IPS-20b (cell line): ENCODE measurements around the gene COL21A1.

Experiments used
- H3K27ac ChIP-seq: one replicate; pipeline ENCODE4 v1.5.1; 2013; ENCODE audit warnings: low read length
- H3K27me3 ChIP-seq: 2 replicates; pipeline ENCODE4 v1.6.1; 2013; ENCODE audit warnings: mild to moderate bottlenecking, low read length, inconsistent platforms; ENCODE audit not compliant: insufficient read depth
- H3K36me3 ChIP-seq: 2 replicates; pipeline ENCODE4 v1.6.1; 2013; ENCODE audit warnings: low read depth, mild to moderate bottlenecking, inconsistent platforms, low read length, moderate library complexity; ENCODE audit not compliant: insufficient read depth
- H3K4me1 ChIP-seq: 2 replicates; pipeline ENCODE4 v1.6.1; 2013; ENCODE audit warnings: mild to moderate bottlenecking, control low read depth, inconsistent platforms, low read length, moderate library complexity; ENCODE audit not compliant: insufficient read depth
- H3K4me3 ChIP-seq: 2 replicates; pipeline ENCODE4 v1.5.1; 2013; ENCODE audit warnings: mild to moderate bottlenecking, low read length, inconsistent platforms
- H3K9ac ChIP-seq: 2 replicates; pipeline ENCODE4 v1.6.1; 2013; ENCODE audit warnings: low read depth, mild to moderate bottlenecking, inconsistent platforms, low read length, moderate library complexity
- H3K9me3 ChIP-seq: 2 replicates; pipeline ENCODE4 v1.6.1; 2013; ENCODE audit warnings: mild to moderate bottlenecking, low read depth, low read length, inconsistent platforms; ENCODE audit not compliant: insufficient read depth

COL21A1 gene

DNA sequence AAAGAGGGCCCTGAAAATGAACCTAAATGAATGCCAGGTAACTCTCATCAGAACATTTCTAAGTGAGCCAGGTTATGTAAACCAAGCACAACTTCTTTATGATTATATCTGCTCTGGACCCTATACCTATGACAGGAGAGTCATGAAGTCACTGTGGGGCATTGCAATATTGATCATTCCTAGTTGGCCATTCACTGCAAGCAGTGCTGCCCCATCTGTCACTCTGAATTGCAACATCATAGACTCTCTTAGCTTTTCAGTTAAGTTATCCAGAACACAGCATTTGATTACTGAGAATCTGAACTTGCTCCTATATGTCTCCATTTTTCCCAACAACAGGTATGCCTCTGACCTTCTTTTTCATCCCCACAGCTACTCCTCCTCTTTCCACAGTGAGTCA, 3.3 kb downstream of the COL21A1 start:
- no peak overlapping the region for H3K4me3 ChIP-seq
- H3K4me1 ChIP-seq, result peaks cover 28% of the 10 kb centered on the region; the same call in 1 of the 2 replicates
- H3K36me3 ChIP-seq, result no peaks in the 10 kb centered on the region
- peaks cover 13% of the 10 kb centered on the region for H3K27me3 ChIP-seq
- no peak overlapping the region for H3K27ac ChIP-seq
- no peak overlapping the region for H3K9ac ChIP-seq
- H3K9me3 ChIP-seq, result no peaks in the 10 kb centered on the region

DNA sequence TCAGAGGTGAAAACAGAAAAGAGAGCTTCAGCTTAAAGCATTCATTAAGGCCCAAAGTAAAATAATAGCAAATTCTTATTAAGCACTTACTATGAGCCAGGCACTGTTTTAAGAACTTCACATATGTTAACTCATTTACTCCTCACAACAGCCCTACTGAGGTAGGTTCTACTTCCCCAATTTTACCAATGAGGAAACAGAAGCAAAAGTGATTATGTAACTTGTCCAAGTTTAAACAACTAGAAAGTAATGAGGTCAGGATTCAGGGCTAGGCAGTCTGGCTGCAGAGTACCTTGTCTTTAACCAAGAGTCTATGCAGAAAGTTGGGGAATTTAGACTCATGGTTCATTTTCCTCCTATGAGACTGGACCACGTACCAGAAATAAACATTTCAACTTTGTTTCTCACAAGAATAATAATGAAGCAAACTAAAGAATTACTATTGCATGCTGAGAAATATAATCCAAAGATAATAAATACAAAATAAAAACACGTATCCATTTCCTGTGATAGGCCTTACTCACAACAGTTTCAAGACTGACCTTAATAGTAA, 3.8 kb downstream of the COL21A1 start:
- Histone ChIP-seq H3K27ac (no peak overlapping the region), H3K4me1 (peaks cover 28% of the 10 kb centered on the region; the same call in 1 of the 2 replicates), H3K9ac (no peak overlapping the region), H3K27me3 (peaks cover 9% of the 10 kb centered on the region), H3K9me3 (no peaks in the 10 kb centered on the region), H3K4me3 (no peak overlapping the region), H3K36me3 (no peaks in the 10 kb centered on the region)

DNA sequence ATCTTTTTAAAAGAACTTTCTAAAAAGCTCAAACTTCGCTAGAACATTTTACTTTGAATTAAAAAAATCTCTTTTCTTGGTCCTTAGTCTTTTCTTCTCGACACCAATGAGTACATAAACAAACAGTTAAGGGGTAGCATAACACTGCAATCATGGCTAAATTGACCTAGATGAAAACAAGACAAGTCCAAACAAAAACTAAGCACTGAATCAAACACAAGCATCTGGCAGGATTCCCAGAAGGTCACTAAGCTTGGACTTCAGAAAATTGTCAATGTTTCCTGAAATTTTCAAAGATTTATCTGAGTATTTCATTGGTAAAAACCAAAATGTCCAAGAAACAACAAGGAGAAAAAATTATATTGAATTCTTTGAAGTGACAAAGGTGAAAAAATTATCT, 5.0 kb downstream of the COL21A1 start:
- Histone ChIP-seq H3K36me3 (no peaks in the 10 kb centered on the region), H3K27me3 (no peaks in the 10 kb centered on the region), H3K27ac (no peak overlapping the region), H3K4me1 (peaks cover 20% of the 10 kb centered on the region; the same call in 1 of the 2 replicates), H3K9ac (no peak overlapping the region), H3K9me3 (no peaks in the 10 kb centered on the region), H3K4me3 (no peak overlapping the region)

DNA sequence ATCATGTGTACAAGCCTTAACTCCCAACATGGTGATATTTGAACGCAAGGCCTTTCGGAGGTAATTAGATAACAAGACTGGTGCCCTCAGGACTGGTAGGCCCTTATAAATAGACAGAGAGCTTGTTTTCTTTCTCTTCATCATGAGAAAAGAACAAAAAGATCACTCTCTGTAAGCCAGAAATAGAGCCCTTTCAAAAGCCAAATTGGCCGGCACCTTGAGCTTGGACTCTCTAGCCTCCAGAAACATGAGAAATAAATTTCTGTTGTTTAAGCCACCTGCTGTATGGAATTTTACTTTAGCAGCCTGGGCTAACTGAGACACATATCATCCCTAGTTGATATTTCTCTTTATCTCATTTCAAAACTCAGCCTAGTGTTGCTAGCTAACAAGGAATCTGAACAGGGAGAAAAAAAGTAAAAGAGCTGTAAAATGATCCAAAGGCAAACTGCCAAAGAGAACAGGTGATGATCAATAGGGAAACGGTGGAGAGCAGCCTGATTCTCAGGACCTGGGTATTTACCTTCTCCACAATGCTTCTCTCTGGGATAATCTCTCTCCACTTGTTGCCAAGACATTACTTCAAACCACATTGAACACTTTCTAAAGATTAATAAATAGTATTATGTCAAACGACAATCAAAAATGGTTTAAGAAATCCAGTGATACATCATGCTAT, 6.1 kb downstream of the COL21A1 start:
- no peaks in the 10 kb centered on the region for H3K27me3 ChIP-seq
- no peaks in the 10 kb centered on the region for H3K9me3 ChIP-seq

DNA sequence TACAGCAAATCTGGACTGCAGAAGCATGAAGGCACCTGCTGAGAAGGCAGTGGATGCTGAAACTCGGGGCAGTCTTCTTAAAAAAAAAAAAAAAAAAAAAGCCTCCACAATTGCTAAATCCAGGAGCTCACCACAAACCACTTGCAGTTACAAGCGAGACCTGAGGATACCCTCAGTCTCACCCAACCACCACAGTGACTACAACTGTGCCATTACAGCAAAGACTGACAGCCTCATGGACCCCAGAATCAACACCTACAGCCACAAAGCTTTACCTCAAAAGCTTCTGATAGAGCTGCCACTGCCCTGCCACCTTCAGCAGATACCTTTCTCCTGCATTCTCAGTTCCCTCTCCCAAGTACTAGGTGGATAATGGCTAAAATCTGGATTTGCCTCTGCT, 9.0 kb downstream of the COL21A1 start:
- Histone ChIP-seq H3K27me3 (no peaks in the 10 kb centered on the region), H3K4me3 (no peak overlapping the region), H3K9ac (no peak overlapping the region), H3K9me3 (no peaks in the 10 kb centered on the region), H3K4me1 (no peaks in the 10 kb centered on the region), H3K36me3 (no peaks in the 10 kb centered on the region), H3K27ac (no peak overlapping the region)

More for the DNA sequence above, 6.1 kb downstream of the COL21A1 start:
- no peak overlapping the region for H3K4me3 ChIP-seq
- H3K9ac ChIP-seq, result no peak overlapping the region
- H3K4me1 ChIP-seq, result peaks cover 18% of the 10 kb centered on the region; the same call in 1 of the 2 replicates
- peak overlapping the region; percentile 3 for H3K27ac ChIP-seq
- H3K36me3 ChIP-seq, result no peaks in the 10 kb centered on the region

DNA sequence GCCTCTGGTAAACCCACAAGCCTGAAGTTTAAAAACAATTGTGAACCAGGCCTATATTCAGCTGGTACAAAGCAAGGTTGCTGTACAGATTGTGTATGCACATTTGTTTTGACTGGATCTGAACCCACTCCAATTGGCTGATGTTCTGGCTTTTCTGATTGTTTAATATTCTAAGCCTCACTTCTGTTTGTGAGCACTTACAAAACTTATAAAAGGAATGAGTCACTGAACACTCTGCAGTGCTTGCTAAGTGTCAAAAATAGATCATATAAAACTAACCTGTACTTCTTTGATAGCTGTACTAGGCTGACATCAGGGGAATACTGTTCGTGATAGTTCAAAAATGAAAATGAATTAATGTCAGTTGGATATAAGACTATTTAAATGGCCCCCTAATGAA, 12.1 kb downstream of the COL21A1 start:
- H3K36me3 ChIP-seq, result no peaks in the 10 kb centered on the region
- no peaks in the 10 kb centered on the region for H3K27me3 ChIP-seq
- H3K27ac ChIP-seq, result no peak overlapping the region
- no peak overlapping the region for H3K9ac ChIP-seq
- H3K4me1 ChIP-seq, result peaks cover 4% of the 10 kb centered on the region; the same call in 1 of the 2 replicates
- no peak overlapping the region for H3K4me3 ChIP-seq
- no peaks in the 10 kb centered on the region for H3K9me3 ChIP-seq

DNA sequence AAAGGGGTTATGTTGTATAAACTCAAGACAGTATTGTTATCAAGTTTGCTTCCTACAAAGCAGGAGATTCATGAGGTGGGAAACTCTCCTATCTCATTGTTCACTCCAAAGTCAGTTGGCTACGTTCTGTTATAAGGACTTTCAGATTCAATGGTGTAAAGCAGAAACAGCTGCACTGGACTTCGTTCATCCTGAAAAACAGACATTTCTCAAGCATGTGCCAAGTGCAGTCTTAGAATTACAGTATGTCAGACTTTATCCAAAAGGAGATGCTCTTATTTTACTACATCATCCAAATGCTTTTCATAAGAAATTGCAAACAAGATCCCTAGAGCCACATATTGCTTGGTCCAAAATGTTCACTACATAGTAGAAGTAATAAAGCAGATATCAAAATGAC, 14.9 kb downstream of the COL21A1 start:
- peaks cover 4% of the 10 kb centered on the region for H3K4me1 ChIP-seq
- H3K27me3 ChIP-seq, result no peaks in the 10 kb centered on the region
- H3K4me3 ChIP-seq, result no peak overlapping the region
- no peaks in the 10 kb centered on the region for H3K36me3 ChIP-seq
- H3K9me3 ChIP-seq, result no peaks in the 10 kb centered on the region
- no peak overlapping the region for H3K27ac ChIP-seq
- H3K9ac ChIP-seq, result no peak overlapping the region

DNA sequence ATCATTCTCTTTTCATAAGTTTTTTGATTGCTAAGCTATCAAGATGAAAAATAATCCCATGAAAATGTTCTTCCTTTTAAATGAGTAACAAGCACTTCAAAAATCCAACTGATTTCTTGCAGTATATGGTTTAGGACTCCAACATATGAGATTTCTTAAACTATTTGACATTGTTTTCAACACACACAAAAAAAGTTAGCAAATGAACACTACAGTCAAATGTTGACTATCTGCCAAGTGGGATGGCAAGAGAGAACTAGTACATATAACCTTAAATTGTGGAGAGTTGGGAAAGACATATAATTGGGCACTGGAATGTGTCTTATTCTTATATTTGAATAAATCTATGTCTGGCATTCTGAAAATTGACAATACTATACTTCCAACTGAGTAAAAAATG, 15.6 kb downstream of the COL21A1 start:
- Histone ChIP-seq H3K4me1 (peaks cover 4% of the 10 kb centered on the region), H3K36me3 (no peaks in the 10 kb centered on the region), H3K27me3 (no peaks in the 10 kb centered on the region), H3K4me3 (no peak overlapping the region), H3K9me3 (no peaks in the 10 kb centered on the region), H3K27ac (no peak overlapping the region), H3K9ac (no peak overlapping the region)

DNA sequence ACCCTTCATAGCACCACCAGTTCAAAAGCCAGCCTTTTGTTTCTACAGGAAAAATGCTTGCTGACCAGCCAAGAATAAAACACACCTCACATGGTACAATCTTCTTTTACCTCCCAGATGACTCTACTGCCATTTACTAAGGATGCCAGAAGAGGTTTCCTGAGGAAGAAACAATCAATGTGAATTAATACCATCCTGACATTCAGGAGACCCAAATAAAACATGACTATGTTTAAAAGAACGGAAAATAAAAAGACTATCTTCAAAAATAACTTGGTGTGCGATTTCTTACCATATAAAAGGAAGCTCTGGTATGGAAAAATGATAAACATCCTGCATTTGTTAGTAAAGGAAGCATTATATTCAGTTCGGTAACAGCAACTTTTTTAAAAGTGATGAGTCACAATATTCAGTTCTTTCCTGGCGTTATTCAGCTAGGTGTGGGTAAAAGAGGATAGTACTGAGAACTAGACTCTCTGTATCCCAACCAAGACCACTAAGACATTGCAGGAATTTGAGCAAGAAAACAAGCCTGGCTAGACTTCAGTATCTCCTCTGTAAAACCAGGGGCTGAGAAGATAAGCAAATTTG, 16.3 kb downstream of the COL21A1 start:
- H3K36me3 ChIP-seq, result no peaks in the 10 kb centered on the region
- H3K4me1 ChIP-seq, result peaks cover 4% of the 10 kb centered on the region
- H3K9me3 ChIP-seq, result no peaks in the 10 kb centered on the region
- no peak overlapping the region for H3K9ac ChIP-seq
- no peak overlapping the region for H3K4me3 ChIP-seq
- H3K27me3 ChIP-seq, result no peaks in the 10 kb centered on the region
- H3K27ac ChIP-seq, result no peak overlapping the region

DNA sequence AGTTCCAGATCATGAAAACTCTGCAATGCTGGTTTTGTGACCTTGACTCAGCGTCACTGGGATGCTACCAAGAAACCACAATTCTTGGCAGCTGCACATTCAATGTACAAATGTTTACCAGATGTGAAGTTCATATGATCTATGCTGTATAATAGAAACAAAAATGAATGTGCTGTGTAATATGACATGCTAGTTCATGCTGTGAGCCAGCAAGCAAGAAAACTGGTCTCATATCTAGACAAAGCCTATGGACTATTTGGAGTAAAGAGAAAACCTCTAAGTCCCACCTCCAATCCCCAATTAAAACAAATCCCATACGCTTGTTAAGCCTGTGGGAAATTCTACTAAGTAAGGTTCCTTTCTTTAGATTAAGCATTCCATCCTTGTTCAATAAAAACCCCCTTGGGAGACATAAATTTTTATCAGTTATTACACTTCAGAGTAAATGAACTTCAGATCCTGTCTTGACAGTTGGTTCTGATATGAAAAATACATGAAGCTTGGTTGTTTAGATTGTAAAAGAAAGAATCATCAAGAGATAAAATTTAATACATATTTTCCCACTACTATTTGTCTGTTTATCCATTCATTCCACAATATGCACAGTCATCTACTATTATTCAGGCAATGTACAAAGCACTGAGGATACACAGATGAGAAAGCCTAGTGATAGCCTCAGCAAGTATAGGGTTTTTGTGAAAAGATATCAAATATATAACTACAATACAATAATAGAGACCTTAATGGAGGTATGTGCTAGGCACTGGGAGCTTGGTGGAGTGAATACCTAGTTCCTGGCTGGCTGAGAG, 20.1 kb downstream of the COL21A1 start:
- Histone ChIP-seq H3K36me3 (no peaks in the 10 kb centered on the region), H3K27me3 (no peaks in the 10 kb centered on the region), H3K27ac (no peak overlapping the region), H3K9me3 (no peaks in the 10 kb centered on the region), H3K9ac (no peak overlapping the region), H3K4me3 (no peak overlapping the region), H3K4me1 (peaks cover 4% of the 10 kb centered on the region)

DNA sequence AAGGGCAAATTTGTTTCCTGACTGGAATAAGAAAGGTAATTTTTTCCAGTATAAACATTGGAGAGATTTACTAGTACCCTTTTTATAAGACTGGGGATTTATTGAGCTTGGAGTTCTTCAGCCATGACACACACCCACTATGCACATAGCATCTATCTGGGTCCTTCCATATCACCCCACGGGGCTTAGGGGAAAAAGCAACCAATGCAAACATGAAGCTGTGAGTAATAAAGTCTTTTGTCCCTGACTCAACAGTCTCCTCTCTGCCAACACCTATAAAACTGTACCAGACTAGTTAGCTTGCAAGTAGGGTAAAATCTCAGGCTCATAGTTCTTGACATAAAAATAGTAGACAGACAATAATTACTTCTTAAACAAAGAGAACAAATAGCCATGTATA, 23.4 kb downstream of the COL21A1 start:
- H3K27ac ChIP-seq, result no peak overlapping the region
- H3K9me3 ChIP-seq, result no peaks in the 10 kb centered on the region
- H3K36me3 ChIP-seq, result no peaks in the 10 kb centered on the region
- H3K4me3 ChIP-seq, result no peak overlapping the region
- no peaks in the 10 kb centered on the region for H3K27me3 ChIP-seq
- H3K9ac ChIP-seq, result no peak overlapping the region
- H3K4me1 ChIP-seq, result no peaks in the 10 kb centered on the region; the same call in 1 of the 2 replicates
